Loucy (cell line): ENCODE results near the gene CLNK.

ENCODE experiments used
- H2AFZ ChIP-seq: fragments of 200-600 bp; sonication (generic); 2 replicates; pipeline ENCODE4 v1.6.0; 2016; ENCODE audit warnings: antibody characterized with exemption, mild to moderate bottlenecking, low read length, moderate library complexity
- H3F3A ChIP-seq: fragments of 200-600 bp; 2 replicates; pipeline ENCODE4 v1.6.0; 2016; ENCODE audit warnings: antibody characterized with exemption, low read depth, mild to moderate bottlenecking
- H3K27me3 ChIP-seq: fragments of 200-600 bp; sonication (generic); 2 replicates; pipeline ENCODE4 v1.6.1; 2014; ENCODE audit warnings: low read length, mild to moderate bottlenecking; ENCODE audit not compliant: insufficient read depth, poor library complexity, severe bottlenecking
- H3K36me3 ChIP-seq: fragments of 200-600 bp; sonication (generic); 2 replicates; pipeline ENCODE4 v1.6.1; 2016; ENCODE audit warnings: low read length; ENCODE audit not compliant: insufficient read depth
- H3K4me1 ChIP-seq: fragments of 200-600 bp; sonication (generic); 2 replicates; pipeline ENCODE4 v1.5.1; 2014; ENCODE audit warnings: low read length, mild to moderate bottlenecking; ENCODE audit not compliant: insufficient read depth, poor library complexity, severe bottlenecking
- H3K4me2 ChIP-seq: fragments of 200-600 bp; sonication (generic); 2 replicates; pipeline ENCODE4 v1.6.0; 2014; ENCODE audit warnings: antibody characterized with exemption, low read length, low read depth, mild to moderate bottlenecking; ENCODE audit not compliant: poor library complexity, severe bottlenecking
- H3K4me3 ChIP-seq: fragments of 200-600 bp; sonication (generic); 2 replicates; pipeline ENCODE4 v1.5.1; 2014; ENCODE audit warnings: low read length, mild to moderate bottlenecking, mixed read lengths; ENCODE audit not compliant: poor library complexity, severe bottlenecking
- H3K79me2 ChIP-seq: fragments of 200-600 bp; sonication (generic); 2 replicates; pipeline ENCODE4 v1.6.1; 2014; ENCODE audit warnings: low read length; ENCODE audit not compliant: insufficient read depth
- H3K9ac ChIP-seq: fragments of 200-600 bp; sonication (generic); 2 replicates; pipeline ENCODE4 v1.6.0; 2014; ENCODE audit warnings: mild to moderate bottlenecking, low read depth, low read length, moderate library complexity; ENCODE audit not compliant: poor library complexity, severe bottlenecking
- H3K9me2 ChIP-seq: fragments of 200-600 bp; sonication (generic); replicated peaks from 2 replicates; pipeline ENCODE4 v1.6.1; 2016; ENCODE audit warnings: low read depth, low read length, mixed read lengths
- H3K9me3 ChIP-seq: fragments of 200-600 bp; sonication (generic); 2 replicates; pipeline ENCODE4 v1.6.1; 2014; ENCODE audit warnings: mild to moderate bottlenecking, antibody characterized with exemption, low read length, low read depth; ENCODE audit not compliant: insufficient read depth
- H4K20me1 ChIP-seq: fragments of 200-600 bp; sonication (generic); 2 replicates; pipeline ENCODE4 v1.6.0; 2014; ENCODE audit warnings: antibody characterized with exemption, low read length, mild to moderate bottlenecking; ENCODE audit not compliant: insufficient read depth, poor library complexity, severe bottlenecking
- CTCF ChIP-seq: fragments of 200-600 bp; sonication (generic); conservative IDR thresholded peaks from 2 replicates; pipeline ENCODE4 v1.5.1; 2014; ENCODE audit warnings: mild to moderate bottlenecking, antibody characterized with exemption, low read length
- EZH2phosphoT487 ChIP-seq: fragments of 200-600 bp; IDR thresholded peaks from 2 replicates; pipeline ENCODE4 v1.6.1; 2018; ENCODE audit warnings: antibody characterized with exemption, mild to moderate bottlenecking, moderate library complexity, borderline replicate concordance

The CLNK gene

GRCh38 chr4:10534820-10535219 is 149.7 kb downstream of the CLNK start:
- Histone ChIP-seq H3K4me3 (no peak overlapping the region), H4K20me1 (no peaks in the 10 kb centered on the region), H2AFZ (no peak overlapping the region), H3K9ac (no peak overlapping the region), H3K27me3 (no peaks in the 10 kb centered on the region), H3K9me2 (no peaks in the 10 kb centered on the region), H3F3A (no peaks in the 10 kb centered on the region), H3K4me1 (no peaks in the 10 kb centered on the region), H3K9me3 (no peaks in the 10 kb centered on the region), H3K36me3 (no peaks in the 10 kb centered on the region), H3K79me2 (no peaks in the 10 kb centered on the region), H3K4me2 (no peak overlapping the region)
- TF ChIP-seq EZH2phosphoT487 (no peak), CTCF (no peak)

- no peak overlapping the region for H3K9ac ChIP-seq
- no peaks in the 10 kb centered on the region for H3K36me3 ChIP-seq
- H2AFZ ChIP-seq: no peak overlapping the region
- H3K4me1 ChIP-seq: no peaks in the 10 kb centered on the region
- H3K4me2 ChIP-seq: no peak overlapping the region
- no peaks in the 10 kb centered on the region for H3K79me2 ChIP-seq
- H3K9me3 ChIP-seq: no peaks in the 10 kb centered on the region
- no peaks in the 10 kb centered on the region for H3K9me2 ChIP-seq
- H3K27me3 ChIP-seq: no peaks in the 10 kb centered on the region
- no peak for TF ChIP-seq CTCF
- no peak for TF ChIP-seq EZH2phosphoT487
- no peak overlapping the region for H3K4me3 ChIP-seq
- no peaks in the 10 kb centered on the region for H4K20me1 ChIP-seq
- no peaks in the 10 kb centered on the region for H3F3A ChIP-seq
These were observed 152.4 kb downstream of the CLNK start for GRCh38 chr4:10532155-10532554.

- H3K9me2 ChIP-seq: no peaks in the 10 kb centered on the region
- no peaks in the 10 kb centered on the region for H3K4me1 ChIP-seq
- H4K20me1 ChIP-seq: no peaks in the 10 kb centered on the region
- no peak overlapping the region for H3K9ac ChIP-seq
- no peaks in the 10 kb centered on the region for H3K27me3 ChIP-seq
- no peaks in the 10 kb centered on the region for H3F3A ChIP-seq
- H3K9me3 ChIP-seq: no peaks in the 10 kb centered on the region
- no peaks in the 10 kb centered on the region for H3K79me2 ChIP-seq
- no peak overlapping the region for H3K4me2 ChIP-seq
- H2AFZ ChIP-seq: no peak overlapping the region
- no peak overlapping the region for H3K4me3 ChIP-seq
- TF ChIP-seq EZH2phosphoT487 (no peak), CTCF (no peak)
- no peaks in the 10 kb centered on the region for H3K36me3 ChIP-seq
These were observed 154.3 kb downstream of the CLNK start for GRCh38 chr4:10530137-10530786.
